Thyroid gland (tissue), 4 donors: ENCODE measurements around the gene APOL4.
"Not testable (repeated sequence)": the region's sequence is repeated elsewhere in the genome, so short reads cannot be mapped to it uniquely, and the experiment has no call there.

Experiments used
- CTCF ChIP-seq, 6 experiments: fragments of 200-600 bp in 3 of 6; fragments of 450-650 bp in 3 of 6; sonication (generic) in 3 of 6; IDR thresholded peaks; one replicate each; pipeline ENCODE4 v1.5.1; 2016 to 2019; ENCODE audit warnings: antibody characterized with exemption in 6 of 6, mild to moderate bottlenecking in 2 of 6, inconsistent platforms in 1 of 6, moderate library complexity in 1 of 6
- POLR2A ChIP-seq, 2 donors: fragments of 450-650 bp; IDR thresholded peaks; one replicate each; pipeline ENCODE4 v1.6.1; 2017; ENCODE audit warnings: antibody characterized with exemption in 2 of 2, mild to moderate bottlenecking in 2 of 2, moderate library complexity in 1 of 2

GRCh38 chr22:36231051-36231450 is 29.4 kb upstream of the APOL4 start:
- TF ChIP-seq CTCF, POLR2A (IDR thresholded peaks at IDR 0.05): not testable (repeated sequence)
